Naive B cell (primary cell): Measurements from ENCODE around the gene CRYL1. TPM values are rescaled to one million over a fixed set of nuclear protein-coding genes. Genes with fewer than 3 reads are reported as not detected.

Experiments
- ATAC-seq, 2 donors: fragments of 150-1000 bp; cut with Tn5 transposase; 2 replicates each; pipeline ENCODE4 v1.10.0; 2021; ENCODE audit warnings: low read depth in 2 of 2, mild to moderate bottlenecking in 2 of 2, moderate library complexity in 2 of 2
- DNase-seq: peaks from one replicate; pipeline ENCODE4 v3.0.0; 2022
- H3K27ac Mint-ChIP-seq, 6 donors: one replicate each; pipeline ENCODE4 v1.8.0; 2020 to 2022; ENCODE audit warnings: mild to moderate bottlenecking in 6 of 6, mixed read lengths in 6 of 6, moderate library complexity in 5 of 6, inconsistent platforms in 2 of 6
- H3K27me3 Mint-ChIP-seq, 3 donors: one replicate each; pipeline ENCODE4 v1.8.0; 2021 to 2022; ENCODE audit warnings: mixed read lengths in 3 of 3, mild to moderate bottlenecking in 1 of 3
- H3K36me3 Mint-ChIP-seq, 2 donors: one replicate each; pipeline ENCODE4 v1.8.0; 2020 to 2022; ENCODE audit warnings: mixed read lengths in 2 of 2, inconsistent platforms in 1 of 2, mild to moderate bottlenecking in 1 of 2
- H3K4me1 Mint-ChIP-seq, 3 donors: one replicate each; pipeline ENCODE4 v1.8.0; 2020 to 2022; ENCODE audit warnings: mixed read lengths in 3 of 3, inconsistent platforms in 1 of 3, mild to moderate bottlenecking in 1 of 3, moderate library complexity in 1 of 3
- H3K4me3 Mint-ChIP-seq, 8 donors: one replicate each; pipeline ENCODE4 v1.8.0; 2020 to 2022; ENCODE audit warnings: mild to moderate bottlenecking in 8 of 8, mixed read lengths in 8 of 8, moderate library complexity in 8 of 8, inconsistent platforms in 2 of 8
- H3K9me3 Mint-ChIP-seq, 7 donors: one replicate each; pipeline ENCODE4 v1.8.0; 2020 to 2022; ENCODE audit warnings: mixed read lengths in 7 of 7, mild to moderate bottlenecking in 5 of 7, inconsistent platforms in 2 of 7, moderate library complexity in 1 of 7
- polyA plus RNA-seq, 6 donors: library from polyadenylated mRNA; unstranded; fragments of 300-500 nt; fragmentation: Illumina TruSeq; gene quantifications; one replicate each; pipeline ENCODE4 v1.2.3, GENCODE V29; 2021; ENCODE audit warnings: low read depth in 6 of 6

Gene CRYL1
- polyA plus RNA-seq, 6 donors from 2014 or later = 18.4 to 35.4 (median 25.8) TPM

DNA sequence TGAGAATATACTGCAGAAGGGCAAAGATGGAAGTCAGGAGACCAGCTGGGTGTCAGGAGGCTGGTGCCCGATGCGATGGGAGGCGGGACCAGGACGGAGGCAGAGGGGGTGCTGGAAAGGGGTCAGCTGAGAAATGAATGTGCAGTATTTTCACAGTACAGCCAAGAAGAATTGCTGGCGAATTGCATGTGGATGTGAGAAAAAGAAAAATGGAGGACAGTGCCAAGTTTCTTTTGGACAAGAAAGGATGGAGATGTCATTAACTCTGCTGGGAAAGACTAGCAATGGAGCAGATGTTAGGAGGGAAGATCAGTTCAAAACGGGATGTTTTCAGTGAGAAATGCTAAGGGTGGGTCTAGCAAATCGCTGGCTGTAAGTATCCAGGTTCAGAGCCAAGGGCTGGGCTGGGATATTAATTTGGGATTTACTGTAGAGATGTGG is 7.0 kb downstream of the CRYL1 start:
- peaks cover 0 to 12% (median 5%) of the 10 kb centered on the region in 3 donors for H3K4me1 Mint-ChIP-seq
- DNase-seq = no peak
- no peaks in the 10 kb centered on the region for H3K27me3 Mint-ChIP-seq
- peak overlapping the region in 2 of 6 donors; percentile 3 to 11 for H3K27ac Mint-ChIP-seq
- no peak overlapping the region for H3K4me3 Mint-ChIP-seq
- H3K9me3 Mint-ChIP-seq = no peaks in the 10 kb centered on the region
- ATAC-seq = no peak
- H3K36me3 Mint-ChIP-seq = peaks cover 0 to 9% of the 10 kb centered on the region in 2 donors

- ATAC-seq (no peak), DNase-seq (no peak)
- no peak overlapping the region for H3K4me3 Mint-ChIP-seq
- H3K4me1 Mint-ChIP-seq = peaks cover 0 to 12% (median 2%) of the 10 kb centered on the region in 3 donors
- peak overlapping the region in 1 of 6 donors; percentile 4 for H3K27ac Mint-ChIP-seq
- peaks cover 9 to 16% of the 10 kb centered on the region in 2 donors for H3K36me3 Mint-ChIP-seq
- H3K27me3 Mint-ChIP-seq = no peaks in the 10 kb centered on the region
- H3K9me3 Mint-ChIP-seq = no peaks in the 10 kb centered on the region
Observed at GRCh38 chr13:20514866-20515265, 10.8 kb downstream of the CRYL1 start.

- ATAC-seq = no peak
- Mint-ChIP-seq H3K9me3 (no peaks in the 10 kb centered on the region), H3K4me1 (peaks cover 0 to 7% (median 0%) of the 10 kb centered on the region in 3 donors), H3K36me3 (peaks cover 9 to 14% of the 10 kb centered on the region in 2 donors), H3K27me3 (no peaks in the 10 kb centered on the region), H3K27ac (no peak overlapping the region), H3K4me3 (no peak overlapping the region)
- DNase-seq = no peak
Observed at GRCh38 chr13:20513466-20513995, 12.1 kb downstream of the CRYL1 start.

DNA sequence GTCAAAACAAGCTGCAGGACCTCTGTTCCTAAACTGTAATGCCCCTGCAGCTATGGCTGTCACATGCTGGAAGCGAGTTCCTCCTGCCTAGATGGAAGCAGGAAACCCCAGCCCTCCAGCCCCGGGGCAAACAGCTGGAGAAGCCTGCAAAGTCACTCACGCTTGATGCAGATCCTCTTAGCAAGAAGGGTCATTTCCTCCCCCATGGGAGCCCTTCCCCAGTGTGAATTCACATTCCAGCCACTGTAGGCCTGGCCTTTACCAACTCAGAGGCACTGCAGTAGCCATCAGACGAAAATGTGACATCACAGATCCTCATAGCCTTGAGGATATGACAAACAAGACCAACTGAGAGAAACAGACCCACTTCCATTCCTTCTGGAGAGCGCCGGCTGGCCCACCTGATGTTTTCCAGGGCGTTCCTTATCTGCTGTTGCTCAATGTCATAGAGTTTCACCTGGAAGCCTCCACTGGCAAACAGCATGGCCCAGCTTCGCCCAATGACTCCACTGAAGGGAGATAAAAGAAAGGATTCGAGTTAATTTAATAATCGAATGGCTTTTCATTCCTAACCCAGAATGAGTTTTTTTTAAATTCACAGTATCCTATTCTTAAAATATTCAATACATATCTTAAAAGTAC is 13.5 kb downstream of the CRYL1 start:
- DNase-seq (no peak), ATAC-seq (no peak)
- Mint-ChIP-seq H3K27me3 (no peaks in the 10 kb centered on the region), H3K9me3 (no peaks in the 10 kb centered on the region), H3K4me1 (peaks cover 0 to 3% (median 0%) of the 10 kb centered on the region in 3 donors), H3K4me3 (no peak overlapping the region), H3K36me3 (peaks cover 8 to 9% of the 10 kb centered on the region in 2 donors), H3K27ac (peak overlapping the region in 1 of 6 donors; percentile 52)

DNA sequence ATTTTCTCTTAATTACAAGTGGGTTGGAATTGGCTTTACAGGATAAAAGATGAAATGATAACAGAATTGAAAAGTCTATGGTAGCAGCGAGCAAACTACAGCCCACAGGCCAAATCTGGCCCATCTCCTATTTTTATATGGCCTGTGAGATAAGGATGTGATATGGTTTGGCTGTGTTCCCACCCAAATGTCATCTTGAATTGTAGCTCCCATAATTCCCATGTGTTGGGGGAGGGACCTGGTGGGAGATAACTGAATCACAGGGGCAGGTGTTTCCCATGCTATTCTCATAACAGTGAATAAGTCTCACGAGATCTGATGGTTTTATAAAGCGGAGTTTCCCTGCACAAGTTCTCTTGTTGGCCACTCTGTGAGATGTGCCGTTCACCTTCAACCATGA is 19.0 kb downstream of the CRYL1 start:
- no peaks in the 10 kb centered on the region for H3K27me3 Mint-ChIP-seq
- DNase-seq (no peak), ATAC-seq (no peak)
- H3K27ac Mint-ChIP-seq = no peak overlapping the region
- peaks cover 4 to 5% of the 10 kb centered on the region in 2 donors for H3K36me3 Mint-ChIP-seq
- no peaks in the 10 kb centered on the region for H3K4me1 Mint-ChIP-seq
- H3K4me3 Mint-ChIP-seq = no peak overlapping the region
- H3K9me3 Mint-ChIP-seq = no peaks in the 10 kb centered on the region

GRCh38 chr13:20505405-20506366 is 20.0 kb downstream of the CRYL1 start:
- Mint-ChIP-seq H3K27me3 (no peaks in the 10 kb centered on the region), H3K4me3 (no peak overlapping the region), H3K36me3 (no peaks in the 10 kb centered on the region), H3K4me1 (no peaks in the 10 kb centered on the region), H3K9me3 (peaks cover 0 to 5% (median 3%) of the 10 kb centered on the region in 7 donors), H3K27ac (peak overlapping the region in 1 of 6 donors; percentile 11)
- no peak for DNase-seq
- ATAC-seq = no peak

DNA sequence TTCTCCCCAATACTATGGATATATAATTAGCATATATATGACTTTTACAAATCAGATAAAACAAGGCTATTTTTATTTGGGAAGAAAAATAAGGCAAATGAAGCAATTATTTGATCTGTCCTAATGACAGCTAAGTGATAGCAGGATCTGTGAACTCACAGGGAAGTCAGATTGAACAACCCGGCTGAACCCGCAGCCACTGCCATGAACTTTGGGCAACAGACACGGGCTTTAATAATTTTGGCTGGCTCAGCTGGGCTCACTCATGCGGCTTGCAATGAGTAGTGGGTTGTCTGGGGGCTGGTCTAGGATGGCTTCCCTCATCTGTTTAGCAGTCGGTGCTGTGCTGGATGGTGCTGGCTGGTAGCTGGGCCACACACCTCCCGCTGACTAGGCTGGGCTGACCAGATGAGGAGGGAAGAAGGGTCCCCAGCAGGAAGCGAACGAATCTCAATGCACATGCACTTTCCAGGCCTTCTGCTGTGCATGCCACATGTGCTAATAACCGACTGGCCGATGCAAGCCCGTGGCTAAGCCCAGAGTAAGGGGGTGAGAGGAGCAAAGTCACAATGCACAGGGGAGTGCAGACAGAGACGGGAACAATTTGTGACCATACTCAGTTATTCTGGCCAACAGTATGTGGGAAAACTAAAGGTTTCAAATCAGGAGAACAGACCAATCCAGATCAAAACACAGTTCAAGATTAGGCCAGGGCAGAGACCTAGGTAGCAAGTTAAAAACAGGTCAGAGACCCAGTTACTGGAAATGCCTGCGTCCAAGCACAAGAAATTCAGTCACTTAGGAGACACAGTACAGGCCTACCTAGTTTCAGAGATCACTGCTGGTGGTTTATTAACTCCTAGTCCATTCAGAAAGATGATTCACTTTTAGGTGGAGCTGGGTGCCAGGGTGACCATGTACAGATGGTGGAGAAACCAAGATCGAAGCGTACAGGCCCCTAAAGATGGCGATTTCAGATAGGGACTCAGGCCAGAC is 22.3 kb downstream of the CRYL1 start:
- H3K27me3 Mint-ChIP-seq = no peaks in the 10 kb centered on the region
- peak overlapping the region in 1 of 6 donors; percentile 4 for H3K27ac Mint-ChIP-seq
- DNase-seq = no peak
- peaks cover 0 to 14% (median 11%) of the 10 kb centered on the region in 7 donors for H3K9me3 Mint-ChIP-seq
- H3K4me1 Mint-ChIP-seq = no peaks in the 10 kb centered on the region
- no peak overlapping the region for H3K4me3 Mint-ChIP-seq
- no peaks in the 10 kb centered on the region for H3K36me3 Mint-ChIP-seq
- no peak for ATAC-seq

GRCh38 chr13:20501592-20501991 is 24.1 kb downstream of the CRYL1 start:
- no peaks in the 10 kb centered on the region for H3K27me3 Mint-ChIP-seq
- H3K36me3 Mint-ChIP-seq = no peaks in the 10 kb centered on the region
- peaks cover 0 to 14% (median 11%) of the 10 kb centered on the region in 7 donors for H3K9me3 Mint-ChIP-seq
- no peak overlapping the region for H3K27ac Mint-ChIP-seq
- DNase-seq (no peak), ATAC-seq (no peak)
- no peak overlapping the region for H3K4me3 Mint-ChIP-seq
- H3K4me1 Mint-ChIP-seq = no peaks in the 10 kb centered on the region

- Mint-ChIP-seq H3K36me3 (no peaks in the 10 kb centered on the region), H3K4me1 (no peaks in the 10 kb centered on the region), H3K27me3 (no peaks in the 10 kb centered on the region), H3K27ac (peak overlapping the region in 2 of 6 donors; percentile 35 to 79), H3K4me3 (peak overlapping the region in 1 of 8 donors; percentile 48), H3K9me3 (peaks cover 0 to 14% (median 11%) of the 10 kb centered on the region in 7 donors)
- ATAC-seq (no peak), DNase-seq (no peak)
Observed at GRCh38 chr13:20501120-20501519, 24.5 kb downstream of the CRYL1 start.

- ATAC-seq = no peak
- DNase-seq = no peak
- peaks cover 0 to 7% (median 0%) of the 10 kb centered on the region in 3 donors for H3K4me1 Mint-ChIP-seq
- no peak overlapping the region for H3K27ac Mint-ChIP-seq
- H3K36me3 Mint-ChIP-seq = no peaks in the 10 kb centered on the region
- no peaks in the 10 kb centered on the region for H3K27me3 Mint-ChIP-seq
- H3K9me3 Mint-ChIP-seq = peaks cover 0 to 14% (median 11%) of the 10 kb centered on the region in 7 donors
- H3K4me3 Mint-ChIP-seq = no peak overlapping the region
Observed at GRCh38 chr13:20499986-20500385, 25.7 kb downstream of the CRYL1 start.

DNA sequence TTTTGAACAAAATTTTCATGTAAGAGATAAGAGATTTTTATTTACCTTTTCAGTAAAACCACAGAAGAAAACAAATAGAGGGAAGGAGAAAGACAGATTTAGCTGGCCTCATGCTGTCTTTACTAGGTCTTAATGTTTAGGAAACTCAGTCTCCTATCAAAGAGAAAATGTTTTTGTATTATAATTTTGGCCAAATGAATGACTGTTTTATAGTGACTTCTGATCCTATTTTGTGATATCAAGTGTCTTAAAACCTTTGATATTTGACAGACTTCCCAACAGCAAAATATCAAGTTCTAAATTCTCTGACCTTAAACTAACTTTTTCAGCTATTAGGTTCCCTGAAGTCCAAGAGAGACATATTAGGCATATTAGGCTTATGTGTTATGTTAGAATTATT is 27.0 kb downstream of the CRYL1 start:
- Mint-ChIP-seq H3K27me3 (no peaks in the 10 kb centered on the region), H3K4me1 (peaks cover 0 to 7% (median 0%) of the 10 kb centered on the region in 3 donors), H3K4me3 (no peak overlapping the region), H3K36me3 (no peaks in the 10 kb centered on the region), H3K9me3 (peaks cover 0 to 14% (median 11%) of the 10 kb centered on the region in 7 donors), H3K27ac (no peak overlapping the region)
- no peak for ATAC-seq
- no peak for DNase-seq

GRCh38 chr13:20498129-20498528 is 27.5 kb downstream of the CRYL1 start:
- Mint-ChIP-seq H3K27ac (no peak overlapping the region), H3K4me3 (no peak overlapping the region), H3K36me3 (no peaks in the 10 kb centered on the region), H3K4me1 (peaks cover 0 to 7% (median 0%) of the 10 kb centered on the region in 3 donors), H3K27me3 (no peaks in the 10 kb centered on the region), H3K9me3 (peaks cover 0 to 14% (median 11%) of the 10 kb centered on the region in 7 donors)
- no peak for DNase-seq
- no peak for ATAC-seq
